Liver (tissue), 9 donors: ENCODE data around the gene PRRT2. TPM values are rescaled to one million over a fixed set of nuclear protein-coding genes. Genes with fewer than 3 reads are reported as not detected.

Source experiments
- DNase-seq: peaks from one replicate; pipeline ENCODE4 v3.0.0-alpha.2; 2017; ENCODE audit warnings: low spot score
- H3K27ac ChIP-seq, 2 donors: one replicate each; pipeline ENCODE4 v1.7.0; 2013; ENCODE audit warnings: inconsistent platforms in 2 of 2, low read length in 2 of 2, control low read depth in 1 of 2, low read depth in 1 of 2, mild to moderate bottlenecking in 1 of 2
- H3K27me3 ChIP-seq, 4 donors: one replicate each; pipeline versions ENCODE4 v1.6.1 to v1.7.0; 2013; ENCODE audit warnings: low read length in 3 of 4, inconsistent platforms in 1 of 4, mild to moderate bottlenecking in 1 of 4, moderate library complexity in 1 of 4; ENCODE audit not compliant: control insufficient read depth in 4 of 4, insufficient read depth in 4 of 4
- H3K36me3 ChIP-seq, 4 donors: one replicate each; pipeline versions ENCODE4 v1.6.1 to v1.7.0; 2013; ENCODE audit warnings: low read length in 3 of 4, mild to moderate bottlenecking in 3 of 4, low read depth in 1 of 4, moderate library complexity in 1 of 4; ENCODE audit not compliant: control insufficient read depth in 4 of 4, insufficient read depth in 3 of 4
- H3K4me1 ChIP-seq, 4 donors: one replicate each; pipeline versions ENCODE4 v1.6.1 to v1.7.0; 2013; ENCODE audit warnings: low read length in 3 of 4, mild to moderate bottlenecking in 3 of 4, moderate library complexity in 1 of 4; ENCODE audit not compliant: control insufficient read depth in 4 of 4, insufficient read depth in 4 of 4
- H3K4me3 ChIP-seq, 3 donors: one replicate each; pipeline versions ENCODE4 v1.6.1 to v1.7.0; 2013; ENCODE audit warnings: low read length in 3 of 3, control low read depth in 1 of 3, low read depth in 1 of 3, mild to moderate bottlenecking in 1 of 3
- H3K9ac ChIP-seq, 2 donors: one replicate each; pipeline ENCODE4 v1.7.0; 2013; ENCODE audit warnings: low read length in 2 of 2, mild to moderate bottlenecking in 2 of 2, moderate library complexity in 2 of 2, control low read depth in 1 of 2, low read depth in 1 of 2
- H3K9me3 ChIP-seq, 4 donors: one replicate each; pipeline versions ENCODE4 v1.6.1 to v1.7.0; 2013; ENCODE audit warnings: low read length in 3 of 4; ENCODE audit not compliant: control insufficient read depth in 4 of 4
- ATF3 ChIP-seq: IDR thresholded peaks from 2 replicates; pipeline ENCODE4 v1.6.1; 2016; ENCODE audit warnings: antibody characterized with exemption
- CTCF ChIP-seq: fragments of 150-350 bp; IDR thresholded peaks from 2 replicates; pipeline ENCODE4 v1.5.1; 2017; ENCODE audit warnings: improper control_type of control experiment, low read depth, low read length; ENCODE audit not compliant: missing input control
- EGR1 ChIP-seq, 2 donors: IDR thresholded peaks; 2 replicates each; pipeline ENCODE4 v1.6.1; 2016 to 2018; ENCODE audit warnings: antibody characterized with exemption in 2 of 2, low read depth in 2 of 2
- FOXA1 ChIP-seq: IDR thresholded peaks from 2 replicates; pipeline ENCODE4 v1.6.1; 2016; ENCODE audit warnings: antibody characterized with exemption
- FOXA2 ChIP-seq: IDR thresholded peaks from 2 replicates; pipeline ENCODE4 v1.6.1; 2016; ENCODE audit warnings: antibody characterized with exemption
- GABPA ChIP-seq, 2 donors: IDR thresholded peaks in 1 of 2; conservative IDR thresholded peaks in 1 of 2; 2 replicates each; pipeline ENCODE4 v1.6.1; 2016; ENCODE audit warnings: antibody characterized with exemption in 2 of 2, mild to moderate bottlenecking in 1 of 2, moderate library complexity in 1 of 2
- HNF4A ChIP-seq, 2 donors: conservative IDR thresholded peaks; 2 replicates each; pipeline ENCODE4 v1.6.1; 2016; ENCODE audit warnings: antibody characterized with exemption in 2 of 2, mild to moderate bottlenecking in 2 of 2
- HNF4G ChIP-seq: IDR thresholded peaks from 2 replicates; pipeline ENCODE4 v1.6.1; 2016; ENCODE audit warnings: antibody characterized with exemption
- JUND ChIP-seq, 2 donors: IDR thresholded peaks; 2 replicates each; pipeline ENCODE4 v1.6.1; 2016; ENCODE audit warnings: antibody characterized with exemption in 2 of 2
- NR2F2 ChIP-seq: IDR thresholded peaks from 2 replicates; pipeline ENCODE4 v1.6.1; 2016; ENCODE audit warnings: antibody characterized with exemption
- RAD21 ChIP-seq, 2 donors: IDR thresholded peaks; 2 replicates each; pipeline ENCODE4 v1.6.1; 2016; ENCODE audit warnings: antibody characterized with exemption in 2 of 2, mild to moderate bottlenecking in 2 of 2
- RXRA ChIP-seq, 2 donors: IDR thresholded peaks; 2 replicates each; pipeline ENCODE4 v1.6.1; 2017 to 2018; ENCODE audit warnings: antibody characterized with exemption in 2 of 2, mild to moderate bottlenecking in 1 of 2
- SP1 ChIP-seq: IDR thresholded peaks from 2 replicates; pipeline ENCODE4 v1.6.1; 2018; ENCODE audit warnings: antibody characterized with exemption, mild to moderate bottlenecking
- TAF1 ChIP-seq: conservative IDR thresholded peaks from 2 replicates; pipeline ENCODE4 v1.6.1; 2016; ENCODE audit warnings: antibody characterized with exemption, mild to moderate bottlenecking
- YY1 ChIP-seq: IDR thresholded peaks from 2 replicates; pipeline ENCODE4 v1.6.1; 2016; ENCODE audit warnings: antibody characterized with exemption, mild to moderate bottlenecking
- WGBS: extraction: QIAGEN DNeasy Blood & Tissue Kit; methylation state at CpG from one replicate; pipeline ENCODE4 v1.1.7; 2013; 5-methylcytosine and 5-hydroxymethylcytosine counted together
- polyA plus RNA-seq, 2 donors: library from polyadenylated mRNA; stranded (reverse) in 1 of 2; unstranded in 1 of 2; fragments of 200-250 nt in 1 of 2; fragments of >200 nt in 1 of 2; fragmentation: Nextera tagmentation in 1 of 2; extraction: Ambion mirVana in 1 of 2; gene quantifications; one replicate each; pipeline versions ENCODE4 v1.2.1 to v1.2.3, GENCODE V29; 2013 to 2015
- total RNA-seq, 2 donors: library from RNA; depleted of rRNA; stranded (reverse); fragments of >200 nt; gene quantifications; one replicate each; pipeline ENCODE4 v1.2.3, GENCODE V29; 2014
- TF ChIP-seq, protein P1 (sequence below): IDR thresholded peaks from 2 replicates; pipeline ENCODE4 v1.6.1; 2016; ENCODE audit warnings: antibody characterized with exemption
- TF ChIP-seq, protein P2 (sequence below): IDR thresholded peaks from 2 replicates; pipeline ENCODE4 v1.6.1; 2016; ENCODE audit warnings: antibody characterized with exemption, mild to moderate bottlenecking
- TF ChIP-seq, protein P3 (sequence below): IDR thresholded peaks from 2 replicates; pipeline ENCODE4 v1.6.1; 2016; ENCODE audit warnings: antibody characterized with exemption
- donor health status: healthy.
- donor health status: healthy.
- donor health status: healthy.
- donor health status: healthy.
- donor health status: healthy.

Gene PRRT2
- total and polyA plus RNA-seq, 4 donors = 0.09 to 0.59 (median 0.22) TPM

DNA sequence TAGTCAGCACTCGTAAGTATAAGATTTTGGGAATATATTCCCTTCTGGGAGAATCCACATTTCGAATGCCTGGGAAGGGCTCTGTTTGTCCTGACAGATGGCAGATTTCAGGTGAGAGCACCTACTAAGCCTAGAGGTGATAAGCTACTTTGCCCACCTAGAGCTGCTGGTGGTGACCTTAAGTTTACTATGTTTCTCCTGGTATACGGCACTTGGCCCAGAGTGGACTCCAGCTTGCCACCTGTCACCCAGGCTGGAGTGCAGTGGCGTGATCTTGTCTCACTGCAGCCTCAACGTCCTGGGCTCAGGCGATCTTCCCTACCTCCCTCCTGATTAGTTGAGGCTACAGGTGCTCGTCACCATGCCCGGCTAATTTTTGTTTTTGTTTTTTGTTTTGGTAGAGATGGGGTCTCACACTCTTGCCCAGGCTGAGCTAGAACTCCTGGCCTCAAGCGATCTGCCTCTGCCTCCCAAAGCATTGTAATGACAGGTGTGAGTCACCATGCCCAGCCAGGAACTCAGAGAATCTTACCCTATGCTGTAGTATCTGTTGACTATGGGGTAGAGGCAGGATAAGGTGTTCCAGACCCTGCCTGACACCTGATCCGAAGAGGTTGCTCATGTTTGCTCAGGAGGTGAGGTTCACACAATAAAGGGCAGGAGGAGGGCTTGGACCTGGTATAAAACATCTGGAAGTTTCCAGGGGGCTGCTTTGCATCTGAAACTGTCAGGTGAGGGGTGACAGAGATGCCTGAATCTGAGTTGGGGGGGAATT is 34.2 kb upstream of the PRRT2 start, which contains the start of gene ZG16:
Gene ZG16 (plus strand): TSS at position 681 of the 775 bp plus-strand sequence. CDS start 1,011 bp downstream, outside the sequence.
- DNase-seq = no peak
- no peaks in the 10 kb centered on the region for H3K36me3 ChIP-seq
- H3K27ac ChIP-seq = no peak within 1 kb of the TSS
- H3K9ac ChIP-seq = no peak within 1 kb of the TSS
- H3K4me1 ChIP-seq = no peaks in the 10 kb centered on the region
- no peak within 1 kb of the TSS for H3K4me3 ChIP-seq
- WGBS = 81% methylated on average over 10 of the region's 10 CpGs
- H3K27me3 ChIP-seq = no peaks in the 10 kb centered on the region
- H3K9me3 ChIP-seq = no peaks in the 10 kb centered on the region
- TF ChIP-seq, protein P1, sequence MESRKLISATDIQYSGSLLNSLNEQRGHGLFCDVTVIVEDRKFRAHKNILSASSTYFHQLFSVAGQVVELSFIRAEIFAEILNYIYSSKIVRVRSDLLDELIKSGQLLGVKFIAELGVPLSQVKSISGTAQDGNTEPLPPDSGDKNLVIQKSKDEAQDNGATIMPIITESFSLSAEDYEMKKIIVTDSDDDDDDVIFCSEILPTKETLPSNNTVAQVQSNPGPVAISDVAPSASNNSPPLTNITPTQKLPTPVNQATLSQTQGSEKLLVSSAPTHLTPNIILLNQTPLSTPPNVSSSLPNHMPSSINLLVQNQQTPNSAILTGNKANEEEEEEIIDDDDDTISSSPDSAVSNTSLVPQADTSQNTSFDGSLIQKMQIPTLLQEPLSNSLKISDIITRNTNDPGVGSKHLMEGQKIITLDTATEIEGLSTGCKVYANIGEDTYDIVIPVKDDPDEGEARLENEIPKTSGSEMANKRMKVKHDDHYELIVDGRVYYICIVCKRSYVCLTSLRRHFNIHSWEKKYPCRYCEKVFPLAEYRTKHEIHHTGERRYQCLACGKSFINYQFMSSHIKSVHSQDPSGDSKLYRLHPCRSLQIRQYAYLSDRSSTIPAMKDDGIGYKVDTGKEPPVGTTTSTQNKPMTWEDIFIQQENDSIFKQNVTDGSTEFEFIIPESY = no peak
- TF ChIP-seq RAD21 (IDR thresholded peaks at IDR 0.05) (no peak), SP1 (no peak), JUND (IDR thresholded peaks at IDR 0.05) (no peak), EGR1 (IDR thresholded peaks at IDR 0.05; ENCODE audit: low read depth in 2 of 2) (no peak), CTCF (no peak)

- 84% methylated on average over 10 of the region's 10 CpGs for WGBS
- peaks cover 0 to under 1% (median 0%) of the 10 kb centered on the region in 4 donors for H3K4me1 ChIP-seq
- H3K27me3 ChIP-seq = no peaks in the 10 kb centered on the region
- H3K36me3 ChIP-seq = no peaks in the 10 kb centered on the region
- H3K27ac ChIP-seq = no peak overlapping the region
- H3K9ac ChIP-seq = no peak overlapping the region
- H3K4me3 ChIP-seq = no peak overlapping the region
- no peak for TF ChIP-seq YY1
- no peak for TF ChIP-seq JUND (IDR thresholded peaks at IDR 0.05)
- TF ChIP-seq FOXA2 = no peak
- TF ChIP-seq RXRA (IDR thresholded peaks at IDR 0.05) = no peak
- no peak for TF ChIP-seq CTCF
- no peak for TF ChIP-seq NR2F2
- TF ChIP-seq ATF3 = no peak
- no peak for TF ChIP-seq GABPA (IDR thresholded peaks at IDR 0.05 in 1 of 2, conservative IDR thresholded peaks at IDR 0.05 in 1 of 2)
- TF ChIP-seq, protein P2, sequence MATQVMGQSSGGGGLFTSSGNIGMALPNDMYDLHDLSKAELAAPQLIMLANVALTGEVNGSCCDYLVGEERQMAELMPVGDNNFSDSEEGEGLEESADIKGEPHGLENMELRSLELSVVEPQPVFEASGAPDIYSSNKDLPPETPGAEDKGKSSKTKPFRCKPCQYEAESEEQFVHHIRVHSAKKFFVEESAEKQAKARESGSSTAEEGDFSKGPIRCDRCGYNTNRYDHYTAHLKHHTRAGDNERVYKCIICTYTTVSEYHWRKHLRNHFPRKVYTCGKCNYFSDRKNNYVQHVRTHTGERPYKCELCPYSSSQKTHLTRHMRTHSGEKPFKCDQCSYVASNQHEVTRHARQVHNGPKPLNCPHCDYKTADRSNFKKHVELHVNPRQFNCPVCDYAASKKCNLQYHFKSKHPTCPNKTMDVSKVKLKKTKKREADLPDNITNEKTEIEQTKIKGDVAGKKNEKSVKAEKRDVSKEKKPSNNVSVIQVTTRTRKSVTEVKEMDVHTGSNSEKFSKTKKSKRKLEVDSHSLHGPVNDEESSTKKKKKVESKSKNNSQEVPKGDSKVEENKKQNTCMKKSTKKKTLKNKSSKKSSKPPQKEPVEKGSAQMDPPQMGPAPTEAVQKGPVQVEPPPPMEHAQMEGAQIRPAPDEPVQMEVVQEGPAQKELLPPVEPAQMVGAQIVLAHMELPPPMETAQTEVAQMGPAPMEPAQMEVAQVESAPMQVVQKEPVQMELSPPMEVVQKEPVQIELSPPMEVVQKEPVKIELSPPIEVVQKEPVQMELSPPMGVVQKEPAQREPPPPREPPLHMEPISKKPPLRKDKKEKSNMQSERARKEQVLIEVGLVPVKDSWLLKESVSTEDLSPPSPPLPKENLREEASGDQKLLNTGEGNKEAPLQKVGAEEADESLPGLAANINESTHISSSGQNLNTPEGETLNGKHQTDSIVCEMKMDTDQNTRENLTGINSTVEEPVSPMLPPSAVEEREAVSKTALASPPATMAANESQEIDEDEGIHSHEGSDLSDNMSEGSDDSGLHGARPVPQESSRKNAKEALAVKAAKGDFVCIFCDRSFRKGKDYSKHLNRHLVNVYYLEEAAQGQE = no peak
- no peak for TF ChIP-seq HNF4A (conservative IDR thresholded peaks at IDR 0.05)
- no peak for TF ChIP-seq SP1
- TF ChIP-seq, protein P1 = no peak
- TF ChIP-seq EGR1 (IDR thresholded peaks at IDR 0.05; ENCODE audit: low read depth in 2 of 2) = no peak
- TF ChIP-seq RAD21 (IDR thresholded peaks at IDR 0.05) = no peak
- no peak for TF ChIP-seq FOXA1
- TF ChIP-seq HNF4G = no peak
- no peak for TF ChIP-seq TAF1
- TF ChIP-seq, protein P3, sequence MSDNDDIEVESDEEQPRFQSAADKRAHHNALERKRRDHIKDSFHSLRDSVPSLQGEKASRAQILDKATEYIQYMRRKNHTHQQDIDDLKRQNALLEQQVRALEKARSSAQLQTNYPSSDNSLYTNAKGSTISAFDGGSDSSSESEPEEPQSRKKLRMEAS = no peak
- no peaks in the 10 kb centered on the region for H3K9me3 ChIP-seq
- no peak for DNase-seq
Measured at GRCh38 chr16:29779474-29779873, 32.5 kb upstream of the PRRT2 start.
